Sigmoid colon (tissue), 7 donors: ENCODE measurements around the gene VPS13D. TPM values are rescaled to one million over a fixed set of nuclear protein-coding genes. Genes with fewer than 3 reads are reported as not detected.

ENCODE experiments used
- DNase-seq: peaks from one replicate; pipeline ENCODE4 v3.0.0-alpha.2; 2019
- H3K27ac ChIP-seq, 4 donors: fragments of 200-600 bp; sonication (generic); one replicate each; pipeline ENCODE4 v1.5.1; 2016 to 2019; ENCODE audit warnings: mild to moderate bottlenecking in 1 of 4
- H3K27me3 ChIP-seq, 3 donors: fragments of 200-600 bp; sonication (generic); one replicate each; pipeline ENCODE4 v1.5.1; 2019; ENCODE audit warnings: mild to moderate bottlenecking in 1 of 3
- H3K36me3 ChIP-seq, 4 donors: fragments of 200-600 bp; sonication (generic); one replicate each; pipeline ENCODE4 v1.5.1; 2016 to 2019
- H3K4me1 ChIP-seq, 4 donors: fragments of 200-600 bp; sonication (generic); one replicate each; pipeline ENCODE4 v1.5.1; 2017 to 2019
- H3K4me3 ChIP-seq, 4 donors: fragments of 200-600 bp; sonication (generic); one replicate each; pipeline ENCODE4 v1.5.1; 2017 to 2019; ENCODE audit warnings: mild to moderate bottlenecking in 2 of 4, moderate library complexity in 1 of 4
- H3K9me3 ChIP-seq, 4 donors: fragments of 200-600 bp in 3 of 4; sonication (generic) in 3 of 4; one replicate each; pipeline versions ENCODE4 v1.5.1 to v1.6.1; 2013 to 2019
- EP300 ChIP-seq, 4 donors: sonication (generic); formaldehyde crosslinking; IDR thresholded peaks; one replicate each; pipeline ENCODE4 v1.6.1; 2017; ENCODE audit warnings: antibody characterized with exemption in 4 of 4
- POLR2A ChIP-seq, 2 donors: fragments of 450-650 bp; IDR thresholded peaks; one replicate each; pipeline ENCODE4 v1.6.1; 2016; ENCODE audit warnings: antibody characterized with exemption in 2 of 2, mild to moderate bottlenecking in 2 of 2, moderate library complexity in 2 of 2
- POLR2AphosphoS5 ChIP-seq, 4 donors: sonication (generic); formaldehyde crosslinking; IDR thresholded peaks; one replicate each; pipeline ENCODE4 v1.6.1; 2017; ENCODE audit warnings: antibody characterized with exemption in 4 of 4
- WGBS, 2 donors: extraction: QIAGEN DNeasy Blood & Tissue Kit; methylation state at CpG; one replicate each; pipeline ENCODE4 v1.1.7; 2013; 5-methylcytosine and 5-hydroxymethylcytosine counted together
- intact Hi-C: fragments of 100-400 bp; cut with DNase I; formaldehyde crosslinking; loops from one replicate; pipeline ENCODE4 v1.15.1; 2023
- polyA plus RNA-seq, 3 donors: library from polyadenylated mRNA; stranded (reverse); fragments of 200-250 nt; gene quantifications; one replicate each; pipeline ENCODE4 v1.2.3, GENCODE V29; 2013
- total RNA-seq, 4 donors: library from RNA; depleted of rRNA; stranded (reverse); fragments of >200 nt; gene quantifications; one replicate each; pipeline ENCODE4 v1.1.0, GENCODE V29; 2016
- TF ChIP-seq, protein P1 (sequence below), 4 experiments: fragments of 450-650 bp in 3 of 4; fragments of 200-600 bp in 1 of 4; IDR thresholded peaks; one replicate each; pipeline ENCODE4 v1.5.1; 2016 to 2019; ENCODE audit warnings: antibody characterized with exemption in 4 of 4, mild to moderate bottlenecking in 3 of 4, moderate library complexity in 2 of 4
- donor health status: healthy with polysubstance abuse.
- donor health status: Bipolar disorder and iron deficiency.
- donor health status: healthy.

VPS13D gene
- total and polyA plus RNA-seq, 7 donors, result 7.6 to 90.8 (median 49.7) TPM

DNA sequence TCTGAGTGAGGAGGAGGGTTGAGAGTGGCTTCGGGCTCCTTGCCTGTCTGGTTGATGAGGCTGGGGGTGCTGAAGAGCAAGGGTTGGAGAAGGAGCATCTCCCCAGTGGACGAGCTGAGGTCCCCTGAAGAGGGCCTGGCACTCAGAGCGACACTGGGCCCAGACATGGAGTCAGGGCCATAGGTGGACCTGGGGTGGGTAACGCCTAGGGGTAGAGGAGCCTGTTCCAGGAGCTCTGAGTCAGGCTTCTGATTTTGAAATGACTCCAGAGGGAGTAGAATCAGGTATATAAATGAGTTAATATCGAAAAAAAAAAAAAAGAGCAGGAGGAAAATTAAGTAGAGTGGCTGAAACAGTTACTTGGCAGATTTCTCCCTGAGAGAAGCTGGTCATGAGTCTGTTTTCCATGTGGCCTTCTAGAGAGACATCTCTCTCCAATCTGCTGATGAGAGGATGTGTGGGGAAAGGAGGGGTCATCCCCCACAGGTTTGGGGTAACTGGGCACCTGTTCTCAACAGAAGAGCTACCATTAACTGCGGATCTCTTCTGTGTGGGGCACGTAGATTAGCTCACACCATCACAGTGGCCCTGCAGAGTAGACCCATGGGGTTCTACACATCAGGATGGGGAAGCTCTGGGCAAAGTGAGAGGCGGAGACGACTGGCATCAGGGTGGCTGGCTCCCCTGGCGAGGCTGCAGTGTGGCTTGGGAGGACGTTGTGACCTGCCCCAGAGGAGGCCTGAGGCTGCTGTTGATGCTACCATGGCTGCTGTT is 272.7 kb downstream of the VPS13D start:
- Histone ChIP-seq H3K27me3 (no peaks in the 10 kb centered on the region), H3K27ac (no peak overlapping the region), H3K36me3 (peaks cover 0 to 16% (median 0%) of the 10 kb centered on the region in 4 donors), H3K4me3 (no peak overlapping the region), H3K9me3 (no peaks in the 10 kb centered on the region), H3K4me1 (peaks cover 0 to 18% (median 13%) of the 10 kb centered on the region in 4 donors)
- no peak for DNase-seq
- no peak for TF ChIP-seq POLR2A (IDR thresholded peaks at IDR 0.05)
- no peak for TF ChIP-seq POLR2AphosphoS5 (IDR thresholded peaks at IDR 0.05)
- no peak for TF ChIP-seq EP300 (IDR thresholded peaks at IDR 0.05)
- TF ChIP-seq, protein P1, sequence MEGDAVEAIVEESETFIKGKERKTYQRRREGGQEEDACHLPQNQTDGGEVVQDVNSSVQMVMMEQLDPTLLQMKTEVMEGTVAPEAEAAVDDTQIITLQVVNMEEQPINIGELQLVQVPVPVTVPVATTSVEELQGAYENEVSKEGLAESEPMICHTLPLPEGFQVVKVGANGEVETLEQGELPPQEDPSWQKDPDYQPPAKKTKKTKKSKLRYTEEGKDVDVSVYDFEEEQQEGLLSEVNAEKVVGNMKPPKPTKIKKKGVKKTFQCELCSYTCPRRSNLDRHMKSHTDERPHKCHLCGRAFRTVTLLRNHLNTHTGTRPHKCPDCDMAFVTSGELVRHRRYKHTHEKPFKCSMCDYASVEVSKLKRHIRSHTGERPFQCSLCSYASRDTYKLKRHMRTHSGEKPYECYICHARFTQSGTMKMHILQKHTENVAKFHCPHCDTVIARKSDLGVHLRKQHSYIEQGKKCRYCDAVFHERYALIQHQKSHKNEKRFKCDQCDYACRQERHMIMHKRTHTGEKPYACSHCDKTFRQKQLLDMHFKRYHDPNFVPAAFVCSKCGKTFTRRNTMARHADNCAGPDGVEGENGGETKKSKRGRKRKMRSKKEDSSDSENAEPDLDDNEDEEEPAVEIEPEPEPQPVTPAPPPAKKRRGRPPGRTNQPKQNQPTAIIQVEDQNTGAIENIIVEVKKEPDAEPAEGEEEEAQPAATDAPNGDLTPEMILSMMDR (IDR thresholded peaks at IDR 0.05), result no peak
- intact Hi-C loops, result no loop called here
- 91 to 94% methylated on average over 11 of the region's 11 CpGs for WGBS, 2 donors

DNA sequence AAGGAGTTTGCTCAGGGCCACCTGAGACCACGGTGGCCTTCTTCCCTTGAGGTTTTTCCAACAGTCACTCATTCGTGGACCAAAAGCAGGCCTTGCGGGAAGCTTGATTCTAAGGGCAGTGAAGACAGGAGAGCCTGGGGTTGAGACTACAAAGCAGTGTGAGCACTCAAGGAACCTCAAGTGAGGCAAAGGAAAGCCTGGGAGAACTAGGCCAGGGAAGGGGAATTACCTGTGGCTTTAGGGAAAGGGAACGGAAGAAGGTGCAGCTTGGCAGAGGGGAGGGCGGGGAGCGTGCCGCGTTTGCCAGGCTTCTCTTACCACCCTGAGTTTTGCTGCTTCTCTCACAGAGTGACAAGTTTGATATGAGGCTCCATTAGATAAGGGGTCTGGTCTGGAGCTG is 273.9 kb downstream of the VPS13D start:
- no peak overlapping the region for H3K4me3 ChIP-seq
- TF ChIP-seq POLR2A (IDR thresholded peaks at IDR 0.05) (no peak), EP300 (IDR thresholded peaks at IDR 0.05) (no peak)
- TF ChIP-seq, protein P1 (IDR thresholded peaks at IDR 0.05), result no peak
- peak overlapping the region in 1 of 4 donors; percentile 38 for H3K27ac ChIP-seq
- intact Hi-C loops, result no loop called here
- DNase-seq, result no peak
- H3K36me3 ChIP-seq, result peaks cover 0 to 15% (median 0%) of the 10 kb centered on the region in 4 donors
- no peaks in the 10 kb centered on the region for H3K9me3 ChIP-seq
- 92 to 94% methylated on average over 8 of the region's 8 CpGs for WGBS, 2 donors
- H3K4me1 ChIP-seq, result peaks cover 0 to 24% (median 18%) of the 10 kb centered on the region in 4 donors
- no peaks in the 10 kb centered on the region for H3K27me3 ChIP-seq

- TF ChIP-seq, protein P1 (IDR thresholded peaks at IDR 0.05), result no peak
- TF ChIP-seq POLR2A (IDR thresholded peaks at IDR 0.05) (no peak), EP300 (IDR thresholded peaks at IDR 0.05) (no peak), POLR2AphosphoS5 (IDR thresholded peaks at IDR 0.05) (no peak)
- peak overlapping the region in 3 of 4 donors; percentile 25 to 54 (median 38) for H3K27ac ChIP-seq
- peaks cover 0 to 27% (median 18%) of the 10 kb centered on the region in 4 donors for H3K4me1 ChIP-seq
These were observed 274.8 kb downstream of the VPS13D start for GRCh38 chr1:12504601-12505000.

GRCh38 chr1:12505231-12505630 is 275.4 kb downstream of the VPS13D start:
- TF ChIP-seq POLR2AphosphoS5 (IDR thresholded peaks at IDR 0.05) (peak in 2 of 4 donors; percentile 11 to 26), EP300 (IDR thresholded peaks at IDR 0.05) (no peak), POLR2A (IDR thresholded peaks at IDR 0.05) (no peak)
- Histone ChIP-seq H3K4me3 (no peak overlapping the region), H3K27ac (peak overlapping the region in 3 of 4 donors; percentile 25 to 54 (median 38)), H3K36me3 (peaks cover 0 to 15% (median 0%) of the 10 kb centered on the region in 4 donors), H3K9me3 (no peaks in the 10 kb centered on the region), H3K27me3 (no peaks in the 10 kb centered on the region), H3K4me1 (peaks cover 0 to 31% (median 20%) of the 10 kb centered on the region in 4 donors)
- intact Hi-C loops, result no loop called here
- WGBS, 2 donors, result 94 to 96% methylated on average over 10 of the region's 10 CpGs
- DNase-seq, result peak; percentile 35

More at GRCh38 chr1:12504601-12505000, 274.8 kb downstream of the VPS13D start:
- Histone ChIP-seq H3K4me3 (no peak overlapping the region), H3K27me3 (no peaks in the 10 kb centered on the region), H3K36me3 (peaks cover 0 to 15% (median 0%) of the 10 kb centered on the region in 4 donors), H3K9me3 (no peaks in the 10 kb centered on the region)
- intact Hi-C loops, result no loop called here
- peak; percentile 60 for DNase-seq
- 91 to 96% methylated on average over 11 of the region's 11 CpGs for WGBS, 2 donors

GRCh38 chr1:12505639-12506280 is 275.9 kb downstream of the VPS13D start:
- TF ChIP-seq, protein P1 (IDR thresholded peaks at IDR 0.05), result no peak
- TF ChIP-seq POLR2AphosphoS5 (IDR thresholded peaks at IDR 0.05) (no peak), POLR2A (IDR thresholded peaks at IDR 0.05) (no peak), EP300 (IDR thresholded peaks at IDR 0.05) (no peak)
- intact Hi-C loops, result no loop called here
- Histone ChIP-seq H3K27me3 (no peaks in the 10 kb centered on the region), H3K27ac (peak overlapping the region in 3 of 4 donors; percentile 25 to 54 (median 38)), H3K4me1 (peaks cover 0 to 36% (median 22%) of the 10 kb centered on the region in 4 donors), H3K36me3 (peaks cover 0 to 15% (median 0%) of the 10 kb centered on the region in 4 donors), H3K4me3 (no peak overlapping the region), H3K9me3 (no peaks in the 10 kb centered on the region)
- peak; percentile 55 for DNase-seq
- 93 to 96% methylated on average over 12 of the region's 12 CpGs for WGBS, 2 donors
